GM19035 (cell line): Measurements from ENCODE around the gene ACKR3.

Source experiments
- ATAC-seq: cut with Tn5 transposase; IDR thresholded peaks from one replicate; pipeline ENCODE4 v1.9.1; 2021; ENCODE audit not compliant: unreplicated experiment

The ACKR3 gene

DNA sequence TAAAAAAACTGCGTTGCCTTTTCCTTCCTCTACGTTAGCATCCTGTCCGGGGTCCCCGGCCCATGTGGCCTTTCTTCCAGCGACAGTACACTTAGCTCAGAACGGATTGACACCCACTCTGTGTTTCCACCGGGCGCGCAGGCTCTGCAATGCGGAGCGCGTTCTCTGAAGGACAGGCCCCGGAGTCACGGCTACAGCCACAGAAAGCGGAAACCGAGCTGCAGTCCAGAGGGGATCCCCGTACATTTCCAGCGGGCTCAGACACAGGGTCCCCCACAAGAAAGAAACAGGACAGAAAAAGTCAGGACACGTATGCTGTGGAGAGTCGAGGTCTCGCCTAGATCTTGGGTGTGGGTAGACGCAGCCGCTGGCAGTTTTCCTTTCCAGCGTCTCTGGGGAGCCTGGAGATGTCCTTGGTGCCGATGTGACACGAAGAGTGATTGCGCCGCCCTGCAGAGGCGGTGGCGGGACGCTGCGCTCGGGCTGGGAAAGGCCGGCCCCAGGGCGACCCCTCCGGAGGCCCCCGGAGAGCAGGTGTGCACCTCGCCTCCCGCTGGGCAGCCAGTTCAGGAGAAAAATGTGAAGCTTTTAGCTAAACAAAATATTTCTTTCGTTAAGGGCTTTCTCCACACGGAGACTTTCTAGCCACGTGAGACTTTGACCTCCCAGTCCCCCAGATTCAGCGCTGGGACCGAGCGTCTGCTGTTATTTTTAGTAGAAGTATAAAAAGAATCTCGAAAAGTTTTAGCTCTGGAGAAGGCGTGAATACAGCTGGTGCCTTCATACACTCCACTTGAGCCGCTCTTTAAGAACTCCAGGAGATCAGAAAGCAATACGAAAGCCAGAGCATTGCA, 1.3 kb upstream of the ACKR3 start:
- ATAC-seq, result peak; percentile 35

- no peak for ATAC-seq
Observed at GRCh38 chr2:236568922-236569572, 578 bp upstream of the ACKR3 start.

GRCh38 chr2:236570081-236570868, 650 bp downstream of the ACKR3 start:
- no peak for ATAC-seq

- ATAC-seq, result no peak
Observed at GRCh38 chr2:236571145-236571544, 1.5 kb downstream of the ACKR3 start.

GRCh38 chr2:236572482-236572881, 2.9 kb downstream of the ACKR3 start:
- ATAC-seq, result no peak

- ATAC-seq, result no peak
Observed at GRCh38 chr2:236573066-236573929, 3.7 kb downstream of the ACKR3 start.

- ATAC-seq, result no peak
Observed at GRCh38 chr2:236574000-236574399, 4.4 kb downstream of the ACKR3 start.

DNA sequence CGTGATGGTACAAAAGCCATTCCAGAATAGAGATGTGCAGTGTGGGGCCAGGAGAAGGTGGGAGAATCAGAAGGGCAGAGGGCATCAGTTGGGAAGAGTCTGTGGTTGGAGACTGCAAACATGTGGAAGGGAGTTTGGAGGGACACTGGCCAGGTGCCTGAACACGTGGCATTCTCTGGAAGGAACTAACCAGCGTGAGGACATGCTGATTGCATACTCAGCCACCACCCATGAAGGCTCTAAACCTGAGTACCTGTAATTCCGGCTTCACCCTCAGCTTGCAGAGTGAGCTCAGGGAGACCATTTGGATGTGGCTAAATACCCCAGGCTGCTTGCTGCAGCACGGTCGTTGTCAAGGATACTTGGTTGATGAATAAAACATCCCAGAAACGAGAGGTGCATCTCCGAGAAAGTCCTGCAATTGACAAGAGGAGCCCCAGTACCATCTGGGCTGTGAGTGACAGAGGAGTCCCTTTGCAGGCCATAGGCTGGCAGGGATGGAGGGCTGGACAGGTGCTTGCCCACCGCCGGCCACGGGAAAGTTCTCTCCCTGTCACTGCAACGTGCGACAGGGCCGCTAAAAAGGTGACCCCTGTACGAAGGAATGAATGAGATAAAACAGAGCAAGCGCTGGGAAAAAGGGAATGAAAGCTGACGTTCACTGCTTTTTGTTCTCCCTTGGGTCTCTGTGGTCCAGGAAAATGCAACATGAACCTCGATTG, 5.0 kb downstream of the ACKR3 start:
- ATAC-seq, result no peak

GRCh38 chr2:236575510-236575909, 5.9 kb downstream of the ACKR3 start:
- no peak for ATAC-seq

DNA sequence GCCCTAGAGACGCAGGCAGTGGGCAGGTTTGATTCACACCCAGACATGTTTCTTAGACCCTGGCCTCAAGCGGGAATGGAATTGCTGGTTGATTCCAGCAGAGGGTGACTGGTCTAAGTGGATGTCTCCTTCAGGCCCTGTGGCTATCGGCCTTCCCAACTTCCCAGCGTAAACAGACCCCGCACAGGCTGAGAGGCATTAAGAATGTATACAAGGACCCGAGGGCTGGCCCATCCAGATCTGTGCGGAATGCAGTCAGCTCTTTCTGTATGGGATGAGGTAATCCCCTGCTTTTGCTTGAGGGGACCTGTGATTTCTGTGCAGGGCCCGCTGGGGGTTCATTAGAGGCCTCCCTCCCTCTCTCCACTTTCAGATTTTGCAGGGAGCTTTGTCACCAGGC, 6.5 kb downstream of the ACKR3 start:
- ATAC-seq, result no peak

DNA sequence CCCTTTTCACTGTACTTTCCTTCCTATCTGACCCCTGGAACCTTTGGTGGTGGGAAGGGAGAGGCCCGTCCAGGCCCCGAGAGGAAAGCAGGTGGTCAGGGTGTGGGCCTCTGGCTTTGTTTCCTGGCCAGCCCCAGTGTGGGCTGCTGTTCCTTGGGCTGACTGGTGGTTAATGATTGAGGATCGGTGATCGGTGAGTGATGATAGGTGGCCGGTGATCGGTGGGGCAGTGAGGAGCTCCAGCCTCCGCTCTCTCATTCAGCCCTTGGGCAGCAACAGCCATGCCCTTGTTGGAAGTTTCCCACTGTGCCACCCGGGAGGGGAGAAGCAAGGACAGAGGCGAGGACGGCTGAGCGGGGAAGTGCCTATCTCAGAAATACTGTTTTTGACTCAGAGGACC, 7.3 kb downstream of the ACKR3 start:
- ATAC-seq, result no peak

DNA sequence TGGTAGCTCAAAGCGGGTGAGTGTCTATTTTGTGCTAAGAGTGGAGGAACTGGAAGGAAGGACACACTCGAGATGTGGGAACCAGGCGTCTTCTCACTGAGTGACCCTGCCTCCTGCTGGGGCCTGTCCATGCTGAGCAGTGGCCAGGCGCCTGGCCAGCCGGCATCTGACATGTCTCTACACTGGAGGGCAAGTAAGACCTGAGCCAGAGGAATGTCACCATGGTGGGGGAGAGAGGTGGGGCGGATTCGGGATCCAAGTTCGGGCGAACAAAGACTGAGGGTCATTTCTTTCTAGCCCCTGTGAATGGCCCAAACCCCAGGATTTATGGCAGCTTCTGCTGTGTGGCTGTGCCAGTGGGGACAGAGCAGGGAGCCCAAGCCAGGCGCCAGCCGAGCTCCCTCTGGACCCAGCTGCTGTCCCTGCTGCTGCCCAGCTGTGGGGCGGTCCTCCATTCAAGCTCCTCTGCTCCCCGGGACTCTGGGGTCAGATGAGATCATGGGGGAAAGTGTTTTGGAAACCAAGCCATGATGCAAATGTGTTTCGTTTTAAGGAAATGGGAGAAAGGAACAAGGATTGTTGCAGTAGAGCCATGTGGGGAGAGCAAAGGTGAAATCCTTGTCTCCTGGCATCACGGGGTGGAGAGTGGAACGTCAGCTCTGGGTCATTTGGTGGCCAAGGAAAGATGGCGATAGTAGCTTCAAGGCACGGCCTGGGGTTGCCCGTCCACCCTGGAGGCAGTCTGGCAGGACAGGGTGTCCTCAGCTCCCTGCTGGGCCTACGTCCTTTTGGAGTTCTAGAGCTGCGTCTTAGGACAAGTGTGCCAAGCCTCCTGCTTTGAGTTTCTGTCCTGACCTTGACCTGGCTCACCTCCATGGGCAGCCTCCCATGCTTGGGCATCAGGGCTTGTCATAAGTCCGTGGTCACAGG, 8.1 kb downstream of the ACKR3 start:
- ATAC-seq, result no peak

DNA sequence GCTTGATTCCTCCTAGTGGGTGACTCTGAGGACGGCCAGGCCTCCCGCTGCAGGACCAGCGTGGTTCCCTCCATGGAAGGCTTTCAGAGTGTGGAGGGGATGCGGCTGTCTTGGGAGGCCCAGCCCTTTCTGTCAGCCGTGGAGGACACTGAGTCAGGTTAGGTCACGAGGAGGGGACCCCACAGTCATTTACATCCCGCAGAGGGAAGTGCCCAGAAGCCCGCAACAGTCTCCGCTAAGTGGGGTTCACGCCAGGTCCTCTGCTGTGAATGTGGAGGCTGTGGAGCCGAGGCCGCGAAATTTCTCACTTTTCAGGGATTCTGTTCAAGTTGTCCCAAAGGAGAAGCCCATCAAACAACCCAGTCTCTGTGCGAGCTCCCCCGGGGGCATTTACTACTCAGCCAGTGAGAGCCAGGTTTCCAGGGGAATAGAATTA, 8.8 kb downstream of the ACKR3 start:
- ATAC-seq, result no peak

DNA sequence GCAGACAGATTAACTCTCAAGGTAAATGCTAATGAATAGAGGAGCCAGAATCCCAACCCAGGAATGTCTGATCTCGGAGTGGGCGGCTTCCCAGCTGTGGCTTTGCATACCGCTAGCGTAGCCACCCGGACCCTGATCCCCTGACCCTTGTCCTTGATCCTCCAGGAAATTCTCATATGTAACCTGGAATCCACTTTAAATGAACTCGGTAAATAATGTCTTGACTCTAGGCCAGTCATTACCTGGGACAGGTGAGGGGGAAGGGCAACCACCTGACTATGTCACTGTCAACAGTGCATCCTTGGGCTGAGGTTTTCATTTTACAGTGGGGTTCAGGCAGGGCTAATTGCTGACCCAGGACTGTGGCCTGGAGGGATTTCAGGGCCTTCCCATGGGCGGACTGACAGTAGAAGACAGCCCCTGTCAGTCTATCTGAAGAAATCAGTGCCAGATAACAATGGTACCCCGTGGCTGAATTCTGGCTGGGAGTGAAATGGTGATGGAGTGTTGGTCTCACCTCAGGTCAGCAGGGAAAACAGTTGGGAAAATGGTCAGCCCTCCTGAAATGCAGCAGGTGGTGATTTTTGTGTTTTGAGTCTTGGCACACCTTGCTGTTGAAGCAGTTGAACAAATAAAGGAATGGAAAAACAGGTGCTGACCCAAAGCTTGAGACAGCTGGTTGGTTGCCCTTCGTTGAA, 9.6 kb downstream of the ACKR3 start:
- ATAC-seq, result no peak

- ATAC-seq, result no peak
Observed at GRCh38 chr2:236579746-236580315, 10.2 kb downstream of the ACKR3 start.

DNA sequence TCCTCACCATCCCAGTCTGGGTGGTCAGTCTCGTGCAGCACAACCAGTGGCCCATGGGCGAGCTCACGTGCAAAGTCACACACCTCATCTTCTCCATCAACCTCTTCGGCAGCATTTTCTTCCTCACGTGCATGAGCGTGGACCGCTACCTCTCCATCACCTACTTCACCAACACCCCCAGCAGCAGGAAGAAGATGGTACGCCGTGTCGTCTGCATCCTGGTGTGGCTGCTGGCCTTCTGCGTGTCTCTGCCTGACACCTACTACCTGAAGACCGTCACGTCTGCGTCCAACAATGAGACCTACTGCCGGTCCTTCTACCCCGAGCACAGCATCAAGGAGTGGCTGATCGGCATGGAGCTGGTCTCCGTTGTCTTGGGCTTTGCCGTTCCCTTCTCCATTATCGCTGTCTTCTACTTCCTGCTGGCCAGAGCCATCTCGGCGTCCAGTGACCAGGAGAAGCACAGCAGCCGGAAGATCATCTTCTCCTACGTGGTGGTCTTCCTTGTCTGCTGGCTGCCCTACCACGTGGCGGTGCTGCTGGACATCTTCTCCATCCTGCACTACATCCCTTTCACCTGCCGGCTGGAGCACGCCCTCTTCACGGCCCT, 11.2 kb downstream of the ACKR3 start:
- ATAC-seq, result no peak

DNA sequence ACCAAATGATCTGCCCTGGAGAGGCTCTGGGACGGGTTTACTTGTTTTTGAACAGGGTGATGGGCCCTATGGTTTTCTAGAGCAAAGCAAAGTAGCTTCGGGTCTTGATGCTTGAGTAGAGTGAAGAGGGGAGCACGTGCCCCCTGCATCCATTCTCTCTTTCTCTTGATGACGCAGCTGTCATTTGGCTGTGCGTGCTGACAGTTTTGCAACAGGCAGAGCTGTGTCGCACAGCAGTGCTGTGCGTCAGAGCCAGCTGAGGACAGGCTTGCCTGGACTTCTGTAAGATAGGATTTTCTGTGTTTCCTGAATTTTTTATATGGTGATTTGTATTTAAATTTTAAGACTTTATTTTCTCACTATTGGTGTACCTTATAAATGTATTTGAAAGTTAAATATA, 11.9 kb downstream of the ACKR3 start:
- ATAC-seq, result no peak

DNA sequence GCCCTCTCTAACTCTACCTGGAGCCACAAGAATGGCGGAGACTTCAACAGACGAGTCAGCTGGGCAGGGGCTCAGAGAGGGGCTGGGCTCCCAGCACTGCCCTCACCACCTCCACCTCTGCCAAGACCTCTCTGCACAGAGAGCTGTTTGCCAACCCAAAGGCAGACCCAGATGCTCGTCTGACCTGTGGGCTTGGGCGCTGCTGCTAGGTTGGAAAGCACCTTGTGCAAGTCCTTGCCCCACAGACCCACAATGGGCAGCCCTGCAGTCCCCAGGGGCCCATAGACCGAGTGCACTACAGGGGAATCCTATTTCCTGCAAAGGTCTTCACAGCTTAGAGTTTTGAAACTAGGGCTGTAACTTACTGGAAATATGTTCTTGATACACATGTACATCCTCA, 13.3 kb downstream of the ACKR3 start:
- no peak for ATAC-seq
